NCI-H345 (cell line): Measurements from ENCODE around the gene CYP2D6.
"Not testable (repeated sequence)": the region's sequence is repeated elsewhere in the genome, so short reads cannot be mapped to it uniquely, and the experiment has no call there.

Source experiments
- DNase-seq: peaks from one replicate; lab custom pipeline; 2025; lab: John Stamatoyannopoulos, UW

The CYP2D6 gene

GRCh38 chr22:42158456-42159132 lies 28.0 kb upstream of the CYP2D6 start:
- no peak for DNase-seq

- no peak for DNase-seq
Measured at GRCh38 chr22:42156598-42156997, 26.0 kb upstream of the CYP2D6 start.

GRCh38 chr22:42156121-42156520 lies 25.5 kb upstream of the CYP2D6 start:
- DNase-seq: no peak

GRCh38 chr22:42155053-42155543 lies 24.5 kb upstream of the CYP2D6 start:
- DNase-seq: no peak

GRCh38 chr22:42154293-42155052 lies 23.9 kb upstream of the CYP2D6 start:
- DNase-seq: no peak

GRCh38 chr22:42152661-42153270 lies 22.2 kb upstream of the CYP2D6 start:
- DNase-seq: no peak

GRCh38 chr22:42151924-42152635 lies 21.5 kb upstream of the CYP2D6 start:
- DNase-seq: no peak

GRCh38 chr22:42150727-42151590 lies 20.3 kb upstream of the CYP2D6 start:
- no peak for DNase-seq

GRCh38 chr22:42149798-42150197 lies 19.2 kb upstream of the CYP2D6 start:
- not testable (repeated sequence) for DNase-seq

GRCh38 chr22:42145175-42145574 lies 14.6 kb upstream of the CYP2D6 start:
- no peak for DNase-seq

- not testable (repeated sequence) for DNase-seq
Measured at GRCh38 chr22:42143859-42144822, 13.5 kb upstream of the CYP2D6 start.

GRCh38 chr22:42142771-42143461 lies 12.3 kb upstream of the CYP2D6 start:
- DNase-seq: no peak

- DNase-seq: not testable (repeated sequence)
Measured at GRCh38 chr22:42141307-42142057, 10.9 kb upstream of the CYP2D6 start.

GRCh38 chr22:42140153-42140552 lies 9.5 kb upstream of the CYP2D6 start:
- not testable (repeated sequence) for DNase-seq

GRCh38 chr22:42139508-42139907 lies 8.9 kb upstream of the CYP2D6 start:
- not testable (repeated sequence) for DNase-seq

GRCh38 chr22:42138972-42139371 lies 8.4 kb upstream of the CYP2D6 start:
- no peak for DNase-seq

GRCh38 chr22:42138122-42138770 lies 7.6 kb upstream of the CYP2D6 start:
- DNase-seq: no peak

GRCh38 chr22:42135688-42136087 lies 5.1 kb upstream of the CYP2D6 start:
- not testable (repeated sequence) for DNase-seq
